GM13977 (cell line): ENCODE measurements around the gene PLAGL1.
"Not testable (repeated sequence)": the region's sequence is repeated elsewhere in the genome, so short reads cannot be mapped to it uniquely, and the experiment has no call there.

ENCODE experiments used
- DNase-seq: peaks from one replicate; pipeline ENCODE4 v3.0.0; 2012; ENCODE audit warnings: low spot score
- CTCF ChIP-seq: IDR thresholded peaks from 2 replicates; pipeline ENCODE4 v1.5.1; 2012; ENCODE audit warnings: mild to moderate bottlenecking, control low read depth; ENCODE audit not compliant: insufficient read depth; ENCODE audit errors: extremely low read depth, missing control alignments
- in situ Hi-C: fragments of 300-500 bp; cut with MboI; formaldehyde crosslinking; loops from one replicate; pipeline ENCODE4 v1.12.0; 2022; ENCODE audit warnings: low sequenced_read_pairs, low pct_unique_long_range_greater_than_20kb, mixed read lengths, inconsistent platforms; ENCODE audit not compliant: unreplicated experiment

PLAGL1 gene

GRCh38 chr6:143929975-143930374, 78.1 kb downstream of the PLAGL1 start:
- DNase-seq = no peak
- no peak for TF ChIP-seq CTCF
- in situ Hi-C loops = no loop called here

DNA sequence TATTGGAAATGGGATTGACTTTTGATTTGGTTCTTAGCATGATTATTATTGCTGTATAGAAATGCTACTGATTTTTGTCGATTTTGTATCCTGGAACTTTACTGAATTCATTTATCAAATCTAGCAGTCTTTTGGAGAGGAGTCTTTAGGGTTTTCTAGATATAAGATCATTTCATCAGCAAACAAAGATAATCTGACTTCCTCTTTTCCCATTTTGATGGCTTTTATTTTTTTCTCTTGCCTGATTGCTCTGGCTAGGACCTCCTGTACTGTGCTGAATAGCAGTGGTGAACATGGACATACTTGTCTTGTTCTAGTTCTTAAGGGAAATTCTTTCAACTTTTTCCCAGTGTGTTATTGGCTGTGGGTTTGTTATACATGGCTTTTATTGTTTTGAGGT, 79.2 kb downstream of the PLAGL1 start:
- in situ Hi-C loops = no loop called here
- no peak for DNase-seq
- no peak for TF ChIP-seq CTCF

DNA sequence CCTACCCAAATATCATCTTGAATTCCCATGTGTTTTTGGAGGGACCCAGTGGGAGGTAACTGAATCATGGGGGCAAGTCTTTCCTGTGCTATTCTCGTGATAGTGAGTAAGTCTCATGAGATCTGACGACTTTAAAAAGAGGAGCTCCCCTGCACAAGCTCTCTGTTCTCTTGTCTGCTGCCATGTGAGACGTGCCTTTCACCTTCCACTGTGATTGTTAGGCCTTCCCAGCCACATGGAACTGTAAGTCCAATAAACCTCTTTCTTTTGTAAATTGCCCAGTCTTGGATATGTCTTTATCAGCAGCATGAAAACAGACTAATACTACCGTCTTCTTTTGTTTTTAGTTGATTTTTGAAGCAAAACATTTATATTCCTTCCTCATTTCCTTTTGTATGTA, 91.0 kb downstream of the PLAGL1 start:
- in situ Hi-C loops, DNase-seq: not testable (repeated sequence)

GRCh38 chr6:143912671-143913070, 95.4 kb downstream of the PLAGL1 start:
- DNase-seq = no peak
- no peak for TF ChIP-seq CTCF
- in situ Hi-C loops = no loop called here

GRCh38 chr6:143911028-143911427, 97.0 kb downstream of the PLAGL1 start:
- DNase-seq = no peak
- in situ Hi-C loops = no loop called here
- TF ChIP-seq CTCF = no peak

- DNase-seq = no peak
- in situ Hi-C loops = no loop called here
- no peak for TF ChIP-seq CTCF
Measured at GRCh38 chr6:143902827-143903226, 105.2 kb downstream of the PLAGL1 start.

DNA sequence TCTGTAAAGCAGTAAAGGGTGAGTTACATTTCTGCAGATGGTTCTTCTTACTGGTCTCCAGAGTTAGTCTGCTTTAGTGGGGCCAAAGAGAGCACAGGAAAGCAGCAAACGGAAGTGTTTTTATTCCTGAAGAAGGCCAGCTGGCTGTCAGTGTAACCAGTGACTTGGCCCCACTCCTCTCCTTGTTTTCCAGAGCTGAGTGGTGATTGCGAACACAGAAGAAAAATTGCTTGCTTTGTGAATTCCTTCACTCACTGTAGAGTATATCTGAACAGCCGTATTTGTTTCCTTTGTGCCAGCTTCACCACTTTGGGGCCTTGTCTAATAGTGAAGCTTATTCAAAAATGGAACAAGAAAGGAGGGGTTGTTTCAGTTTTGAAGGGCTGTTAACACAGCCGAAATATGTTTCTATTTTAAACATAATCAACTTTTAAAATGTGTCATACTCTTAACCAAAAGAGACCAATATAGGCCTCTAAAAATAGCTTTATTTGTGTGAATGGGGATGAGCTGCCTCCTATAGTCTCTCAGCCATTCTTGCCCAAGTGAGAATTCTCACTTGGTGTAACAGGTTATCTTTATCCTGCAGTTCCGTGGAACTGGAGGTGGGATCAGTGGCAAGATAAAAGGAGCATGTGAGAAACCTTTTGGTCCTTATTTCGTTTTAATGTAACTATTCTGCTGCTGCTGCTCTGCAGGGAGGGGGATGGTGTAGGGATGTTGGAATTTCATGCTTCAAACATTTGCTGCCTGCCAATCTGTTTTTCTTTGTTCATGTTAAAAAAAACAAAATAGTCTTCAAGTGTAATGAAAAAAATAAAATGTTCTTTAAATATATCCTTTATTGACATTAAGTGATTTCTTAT, 105.9 kb downstream of the PLAGL1 start:
- in situ Hi-C loops = no loop called here
- DNase-seq = peak; percentile 61
- TF ChIP-seq CTCF = no peak
